Measurements from ENCODE around the gene MYL1.

The MYL1 gene

GRCh38 chr2:210264282-210264681 lies 50.7 kb downstream of the MYL1 start:
- no peak for DNase-seq

GRCh38 chr2:210263841-210264240 lies 51.1 kb downstream of the MYL1 start:
- DNase-seq: no peak

GRCh38 chr2:210262036-210262435 lies 52.9 kb downstream of the MYL1 start:
- no peak for DNase-seq

DNA sequence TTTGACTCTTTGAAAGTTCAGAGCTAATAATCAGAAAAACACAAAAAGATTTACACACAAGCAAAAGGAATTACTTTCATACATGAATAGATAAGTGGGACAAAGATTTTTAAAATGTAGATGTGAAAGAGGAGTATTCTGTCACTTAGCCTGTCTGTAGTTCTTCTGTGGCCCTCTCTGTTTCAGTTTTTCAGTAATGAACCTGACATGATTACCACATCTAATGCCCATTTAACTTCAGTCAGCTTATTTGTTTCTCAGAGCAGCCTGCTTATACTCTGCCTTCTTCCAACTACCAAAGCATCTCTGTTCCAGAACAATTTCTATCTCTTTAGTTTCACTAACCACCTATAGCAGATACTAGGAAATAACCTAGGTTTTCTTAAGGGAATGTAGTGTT lies 55.3 kb downstream of the MYL1 start:
- no peak for DNase-seq

DNA sequence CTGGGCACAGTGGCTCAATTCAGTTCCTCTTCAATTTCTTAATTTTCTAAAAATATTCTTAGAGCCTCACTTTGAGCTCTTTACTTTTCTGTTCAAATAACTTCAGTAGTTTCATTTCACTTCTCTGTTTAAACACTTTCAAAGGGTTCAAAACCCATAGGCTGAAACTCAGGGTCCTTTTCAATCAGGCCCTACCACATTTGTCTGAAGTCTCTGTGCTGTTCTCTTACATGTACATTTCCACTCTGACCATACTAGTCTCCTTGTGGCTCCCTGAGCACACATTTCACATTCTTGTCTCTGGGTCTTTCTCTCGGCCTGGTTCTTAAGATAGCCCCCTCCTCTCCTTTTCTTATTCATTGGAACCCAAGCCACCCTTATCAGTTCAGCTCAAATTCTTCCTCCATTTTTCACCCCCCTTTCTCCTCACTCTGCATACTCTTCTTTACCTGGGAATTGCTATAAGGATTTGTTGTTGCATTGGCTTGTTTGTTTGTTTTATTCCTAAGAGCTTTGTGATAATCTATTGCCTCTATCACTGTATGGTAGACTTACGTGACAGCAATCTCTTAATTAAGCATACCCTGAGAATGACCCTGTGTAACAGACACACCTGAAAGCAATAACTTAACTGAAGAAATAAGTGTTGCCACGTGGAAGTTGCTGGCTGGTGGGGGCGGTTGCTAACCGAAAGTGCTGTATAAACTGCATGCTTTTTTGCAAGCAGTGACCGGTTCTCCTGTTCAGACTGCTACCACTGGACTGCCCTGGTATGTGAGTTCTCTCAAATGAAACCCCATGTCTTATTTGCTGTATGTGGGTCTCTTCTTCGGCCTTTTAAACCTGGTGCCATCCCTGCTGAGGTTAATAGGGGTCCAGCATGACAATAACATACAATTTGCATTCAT lies 62.0 kb downstream of the MYL1 start:
- DNase-seq: no peak

DNA sequence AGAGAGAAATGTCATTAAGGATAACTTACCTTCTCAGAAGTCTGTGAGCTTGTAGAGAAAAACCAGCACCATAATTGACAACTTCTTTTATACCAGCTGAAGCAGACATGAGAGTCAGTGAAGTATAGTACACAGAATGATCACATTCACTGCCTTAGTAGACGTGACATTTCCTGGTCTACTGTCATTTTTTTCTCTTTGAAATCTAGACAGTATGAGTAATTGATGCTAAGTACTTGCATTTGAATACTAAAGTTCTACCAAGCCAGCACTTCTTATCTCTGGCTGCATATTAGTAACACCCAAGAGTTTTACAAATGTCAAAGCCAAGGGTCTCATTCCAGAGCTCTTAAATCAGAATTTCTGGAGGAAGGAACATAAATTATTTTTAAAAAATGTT lies 64.4 kb downstream of the MYL1 start:
- DNase-seq: no peak
